DOHH2 (cell line): ENCODE results near the gene CNTD1.

Experiments used
- CTCF ChIP-seq: fragments of 200-600 bp; sonication (generic); IDR thresholded peaks from one replicate; pipeline ENCODE4 v1.5.1; 2014; ENCODE audit warnings: antibody characterized with exemption, mild to moderate bottlenecking, low read depth, low read length; ENCODE audit not compliant: poor library complexity, severe bottlenecking
- EZH2phosphoT487 ChIP-seq: fragments of 200-600 bp; sonication (generic); IDR thresholded peaks from 2 replicates; pipeline ENCODE4 v1.6.1; 2017; ENCODE audit warnings: borderline replicate concordance, mild to moderate bottlenecking, antibody characterized with exemption, low read length, moderate library complexity, mixed read lengths

DNA sequence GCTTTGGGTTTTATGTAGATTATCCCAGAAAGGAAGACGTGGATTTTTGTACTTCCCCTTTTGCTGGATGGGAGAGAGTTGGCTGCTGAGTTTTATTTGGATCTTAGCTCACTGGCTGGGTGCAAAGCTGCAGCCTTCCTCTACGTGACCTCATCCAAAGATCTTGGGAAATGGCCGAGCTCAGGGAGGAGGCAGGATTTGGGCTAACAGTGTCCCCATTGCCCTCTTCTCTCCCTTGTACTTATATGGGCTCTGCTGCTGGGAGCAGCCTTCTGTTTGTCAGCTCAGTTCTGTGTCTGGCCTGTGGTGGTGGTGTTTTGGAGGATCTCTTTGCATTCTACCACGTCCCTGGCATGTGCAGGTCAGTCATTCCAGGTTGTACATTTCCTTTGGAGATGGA lies 54.3 kb downstream of the CNTD1 start:
- no peak for TF ChIP-seq CTCF
- no peak for TF ChIP-seq EZH2phosphoT487
